K562 (cell line): ENCODE results near the gene CLDND2. TPM values are rescaled to one million over a fixed set of nuclear protein-coding genes. Genes with fewer than 3 reads are reported as not detected.

Experiments
- BHLHE40 ChIP-seq: IDR thresholded peaks from 2 replicates; pipeline ENCODE4 v1.6.1; 2011; ENCODE audit warnings: low read length, improper control_type of control experiment
- CBX3 ChIP-seq, 2 experiments: IDR thresholded peaks; 1 replicate in 1 of 2; 2 replicates in 1 of 2; pipeline ENCODE4 v1.6.1; 2012; ENCODE audit warnings: inconsistent platforms in 2 of 2, low read length in 2 of 2, borderline replicate concordance in 1 of 2, control low read depth in 1 of 2
- CREB1 ChIP-seq, 2 experiments: sonication (generic) in 1 of 2; formaldehyde crosslinking in 1 of 2; IDR thresholded peaks; 2 replicates each; pipeline versions ENCODE4 v1.6.1 to v1.8.0; 2012 to 2022; ENCODE audit warnings: inconsistent platforms in 1 of 2, mild to moderate bottlenecking in 1 of 2, missing genetic modification reagents in 1 of 2, moderate library complexity in 1 of 2
- CUX1 ChIP-seq: fragments of 200-800 bp; sonication (Bioruptor generic); IDR thresholded peaks from 2 replicates; pipeline ENCODE4 v1.6.1; 2016; ENCODE audit warnings: missing genetic modification characterization, missing compliant biosample characterization
- DMBX1 ChIP-seq: fragments of 250-450 bp; sonication (Bioruptor Pico); IDR thresholded peaks from 2 replicates; pipeline ENCODE4 v1.8.0; 2022; ENCODE audit warnings: inconsistent platforms, mild to moderate bottlenecking, moderate library complexity, borderline replicate concordance
- ETV1 ChIP-seq: fragments of 450-650 bp; conservative IDR thresholded peaks from 2 replicates; pipeline ENCODE4 v1.6.1; 2016; ENCODE audit warnings: missing genetic modification characterization, control low read depth, low read depth, missing compliant biosample characterization
- FOXM1 ChIP-seq, 2 experiments: fragments of 450-650 bp in 1 of 2; sonication (generic) in 1 of 2; formaldehyde crosslinking in 1 of 2; IDR thresholded peaks; 2 replicates each; pipeline versions ENCODE4 v1.6.1 to v1.9.0; 2017 to 2022; ENCODE audit warnings: low read depth in 2 of 2, mild to moderate bottlenecking in 2 of 2, missing genetic modification reagents in 1 of 2, moderate library complexity in 1 of 2
- HDGF ChIP-seq: fragments of 450-650 bp; IDR thresholded peaks from 2 replicates; pipeline ENCODE4 v1.6.1; 2016
- KDM2B ChIP-seq: fragments of 250-450 bp; sonication (Bioruptor Pico); IDR thresholded peaks from 2 replicates; pipeline ENCODE4 v1.8.0; 2021; ENCODE audit warnings: mild to moderate bottlenecking, moderate library complexity
- MYNN ChIP-seq, 2 experiments: sonication (generic); formaldehyde crosslinking in 1 of 2; IDR thresholded peaks; 2 replicates each; pipeline versions ENCODE4 v1.5.0 to v1.6.1; 2016 to 2020; ENCODE audit warnings: antibody characterized with exemption in 1 of 2, missing genetic modification reagents in 1 of 2
- NFIC ChIP-seq: fragments of 450-650 bp; IDR thresholded peaks from 2 replicates; pipeline ENCODE4 v1.6.1; 2017; ENCODE audit warnings: mild to moderate bottlenecking, inconsistent platforms
- PHF21A ChIP-seq: fragments of 450-650 bp; IDR thresholded peaks from 2 replicates; pipeline ENCODE4 v1.6.1; 2017; ENCODE audit warnings: low read depth, borderline replicate concordance
- USF1 ChIP-seq: sonication (generic); formaldehyde crosslinking; IDR thresholded peaks from 2 replicates; pipeline ENCODE4 v1.9.0; 2022; ENCODE audit warnings: mild to moderate bottlenecking, missing genetic modification reagents
- XRCC3 ChIP-seq: fragments of 450-650 bp; IDR thresholded peaks from 2 replicates; pipeline ENCODE4 v1.6.1; 2017; ENCODE audit warnings: mild to moderate bottlenecking, moderate library complexity
- ZEB2 ChIP-seq: fragments of 450-650 bp; IDR thresholded peaks from 2 replicates; pipeline ENCODE4 v1.6.1; 2016
- polyA plus RNA-seq, 8 experiments: library from polyadenylated mRNA; depleted of rRNA in 4 of 8; stranded (reverse) in 5 of 8; unstranded in 3 of 8; fragments of >200 nt; fragmentation: Nextera tagmentation in 2 of 8; fragmentation: Illumina TruSeq in 1 of 8; extraction: Ambion mirVana in 2 of 8; extraction: Trizol in 1 of 8; gene quantifications; 2 replicates each; pipeline versions ENCODE4 v1.2.1 to v1.2.3, GENCODE V29; 2011 to 2014; ENCODE audit warnings: inconsistent platforms in 1 of 8, missing spikeins in 1 of 8
- total RNA-seq, 7 experiments: library from RNA; depleted of rRNA in 6 of 7; stranded (reverse); fragments of >200 nt in 6 of 7; fragmentation: Illumina TruSeq in 2 of 7; extraction: Trizol in 2 of 7; gene quantifications; 2 replicates each; pipeline versions ENCODE4 v1.2.1 to v1.2.3, GENCODE V29; 2011 to 2021; ENCODE audit warnings: low replicate concordance in 1 of 7
- TF ChIP-seq, protein P1 (sequence below), 3 experiments: IDR thresholded peaks in 2 of 3; conservative IDR thresholded peaks in 1 of 3; 2 replicates each; pipeline ENCODE4 v1.5.1; 2011 to 2012; ENCODE audit warnings: low read length in 3 of 3, mild to moderate bottlenecking in 3 of 3, control low read depth in 2 of 3, improper control_type of control experiment in 1 of 3, inconsistent platforms in 1 of 3, low read depth in 1 of 3, mixed read lengths in 1 of 3, moderate library complexity in 1 of 3; ENCODE audit not compliant: insufficient read depth in 2 of 3

The CLDND2 gene
- total and polyA plus RNA-seq, 9 of the 15 experiments (the other 6 are each of a cell fraction or from before 2014, with no cell fraction given), result 0.45 to 4.0 (median 1.2) TPM; not detected in 3

DNA sequence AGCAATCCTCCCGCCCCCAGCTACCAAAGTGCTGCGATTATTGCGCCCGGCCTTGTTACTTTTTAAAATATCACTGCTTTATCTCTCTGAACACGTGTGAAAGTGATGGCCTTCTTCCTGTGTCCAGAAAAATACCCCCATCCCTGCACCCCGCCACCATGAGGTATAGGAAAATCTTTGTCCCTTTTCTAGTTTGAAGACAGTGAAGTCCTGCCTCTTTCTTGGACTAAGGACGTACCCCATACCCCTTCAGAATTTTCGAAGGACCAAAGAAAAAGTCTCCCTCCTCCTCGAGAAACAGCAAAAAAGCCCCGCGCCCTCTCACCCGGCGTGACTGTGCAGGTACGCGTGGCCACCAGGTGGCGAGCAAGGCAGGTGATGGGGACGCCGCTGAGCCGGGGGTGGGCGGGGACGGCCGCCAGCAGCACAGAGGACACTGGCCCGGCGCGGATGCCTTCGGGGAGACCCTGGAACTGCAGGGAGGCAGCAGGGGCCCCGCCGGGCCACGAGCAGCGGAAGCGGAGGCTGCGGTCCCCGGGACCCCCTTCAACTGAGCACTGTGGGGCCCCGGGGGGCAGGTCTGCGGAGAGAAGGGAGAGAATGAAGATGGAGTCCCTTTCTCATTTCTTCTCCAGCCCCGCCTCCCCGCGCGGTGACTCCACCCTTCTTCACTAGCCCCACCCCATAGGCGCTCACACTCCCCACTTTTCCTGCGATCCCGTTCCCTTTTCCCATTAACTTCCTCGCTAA is 30.1 kb downstream of the CLDND2 start (continued):
- TF ChIP-seq BHLHE40 (peak; percentile 25; the same call in 1 of the 2 replicates), CUX1 (CRISPR knock-in tag) (no peak), USF1 (peak; percentile 48), KDM2B (no peak), HDGF (0 out of 2 replicates have a peak, but pooled peaks have one; percentile 19), DMBX1 (CRISPR knock-in tag) (no peak), ETV1 (tag) (peak; percentile 53; the same call in 1 of the 2 replicates), CBX3 (IDR thresholded peaks at IDR 0.05; ENCODE audit: borderline replicate concordance in 1 of 2, low read length in 2 of 2) (no peak), MYNN (IDR thresholded peaks at IDR 0.05) (peak; percentile 32; the same call in 1 of the 2 replicates), MYNN (CRISPR knock-in tag; IDR thresholded peaks at IDR 0.05) (no peak), CREB1 (IDR thresholded peaks at IDR 0.05) (no peak; the same call in 1 of the 2 replicates), CREB1 (CRISPR knock-in tag; IDR thresholded peaks at IDR 0.05) (peak; percentile 55), ZEB2 (no peak; the same call in 1 of the 2 replicates), PHF21A (0 out of 2 replicates have a peak, but pooled peaks have one; percentile 22), NFIC (0 out of 2 replicates have a peak, but pooled peaks have one; percentile 24), FOXM1 (IDR thresholded peaks at IDR 0.05; ENCODE audit: low read depth) (peak; percentile 86), FOXM1 (CRISPR knock-in tag; IDR thresholded peaks at IDR 0.05; ENCODE audit: low read depth) (no peak), XRCC3 (no peak)
- TF ChIP-seq, protein P1, sequence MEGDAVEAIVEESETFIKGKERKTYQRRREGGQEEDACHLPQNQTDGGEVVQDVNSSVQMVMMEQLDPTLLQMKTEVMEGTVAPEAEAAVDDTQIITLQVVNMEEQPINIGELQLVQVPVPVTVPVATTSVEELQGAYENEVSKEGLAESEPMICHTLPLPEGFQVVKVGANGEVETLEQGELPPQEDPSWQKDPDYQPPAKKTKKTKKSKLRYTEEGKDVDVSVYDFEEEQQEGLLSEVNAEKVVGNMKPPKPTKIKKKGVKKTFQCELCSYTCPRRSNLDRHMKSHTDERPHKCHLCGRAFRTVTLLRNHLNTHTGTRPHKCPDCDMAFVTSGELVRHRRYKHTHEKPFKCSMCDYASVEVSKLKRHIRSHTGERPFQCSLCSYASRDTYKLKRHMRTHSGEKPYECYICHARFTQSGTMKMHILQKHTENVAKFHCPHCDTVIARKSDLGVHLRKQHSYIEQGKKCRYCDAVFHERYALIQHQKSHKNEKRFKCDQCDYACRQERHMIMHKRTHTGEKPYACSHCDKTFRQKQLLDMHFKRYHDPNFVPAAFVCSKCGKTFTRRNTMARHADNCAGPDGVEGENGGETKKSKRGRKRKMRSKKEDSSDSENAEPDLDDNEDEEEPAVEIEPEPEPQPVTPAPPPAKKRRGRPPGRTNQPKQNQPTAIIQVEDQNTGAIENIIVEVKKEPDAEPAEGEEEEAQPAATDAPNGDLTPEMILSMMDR (IDR thresholded peaks at IDR 0.05 in 2 of 3, conservative IDR thresholded peaks at IDR 0.05 in 1 of 3; ENCODE audit: insufficient read depth in 2 of 3, low read depth in 1 of 3, low read length in 3 of 3), result peak; percentile 87 to 95 (median 87)
